ENCODE data around the gene APLP2.

APLP2 gene

DNA sequence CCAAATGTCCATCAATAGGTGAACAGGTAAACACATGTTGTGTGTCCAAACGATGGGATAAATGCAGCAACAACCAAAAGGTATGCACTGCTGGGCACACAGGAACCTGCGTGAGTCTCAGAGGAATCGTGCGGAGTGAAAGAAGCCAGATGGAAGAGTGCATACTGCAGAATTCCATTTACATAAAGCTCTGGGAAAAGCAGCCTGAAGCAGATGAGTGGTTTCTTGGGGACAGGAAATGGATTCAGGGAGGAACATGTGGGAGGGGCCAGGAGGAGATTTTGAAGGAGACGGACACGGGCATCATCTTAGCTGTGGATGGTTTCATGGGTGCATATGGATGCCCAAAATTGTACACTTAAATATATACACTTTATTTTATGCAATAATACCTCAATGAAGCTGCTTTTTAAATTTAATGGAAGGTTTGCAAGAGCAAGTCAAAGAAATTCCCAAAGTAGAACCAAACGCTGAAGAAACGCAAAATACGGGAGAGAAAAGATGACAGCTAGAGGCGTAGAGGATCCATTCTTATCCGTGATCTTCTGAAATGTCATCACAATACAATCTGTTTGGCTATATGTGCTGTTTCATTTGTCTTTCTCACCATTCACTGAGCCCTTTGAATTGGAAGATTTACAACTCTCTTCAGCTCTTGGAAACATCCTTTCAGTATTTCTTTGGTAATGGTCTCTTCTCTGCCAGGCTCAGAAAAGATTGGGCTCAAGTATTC is 114.3 kb downstream of the APLP2 start:
- TF ChIP-seq BACH2 (CRISPR knock-in tag; IDR thresholded peaks at IDR 0.05; ENCODE audit: borderline replicate concordance) (no peak), ZC3H10 (CRISPR knock-in tag; IDR thresholded peaks at IDR 0.05) (no peak), PPARA (CRISPR knock-in tag; IDR thresholded peaks at IDR 0.05; ENCODE audit: borderline replicate concordance) (no peak), GLIS3 (CRISPR knock-in tag; IDR thresholded peaks at IDR 0.05) (no peak), SNAI2 (CRISPR knock-in tag; IDR thresholded peaks at IDR 0.05) (no peak), CSDC2 (CRISPR knock-in tag; IDR thresholded peaks at IDR 0.05) (no peak), OSR1 (CRISPR knock-in tag; IDR thresholded peaks at IDR 0.05) (no peak), ISL1 (CRISPR knock-in tag; IDR thresholded peaks at IDR 0.05) (no peak), ARNTL (CRISPR knock-in tag; IDR thresholded peaks at IDR 0.05; ENCODE audit: borderline replicate concordance, low read depth) (no peak), TCF4 (CRISPR knock-in tag; IDR thresholded peaks at IDR 0.05; ENCODE audit: borderline replicate concordance) (no peak), ZNF70 (CRISPR knock-in tag; IDR thresholded peaks at IDR 0.05) (no peak), RARB (CRISPR knock-in tag; IDR thresholded peaks at IDR 0.05) (no peak), ZFP30 (CRISPR knock-in tag; IDR thresholded peaks at IDR 0.05) (no peak), ZNF565 (CRISPR knock-in tag; conservative IDR thresholded peaks at IDR 0.05; ENCODE audit: low read depth) (no peak), TOX (CRISPR knock-in tag; IDR thresholded peaks at IDR 0.05; ENCODE audit: borderline replicate concordance) (no peak)
- TF ChIP-seq, protein P1, sequence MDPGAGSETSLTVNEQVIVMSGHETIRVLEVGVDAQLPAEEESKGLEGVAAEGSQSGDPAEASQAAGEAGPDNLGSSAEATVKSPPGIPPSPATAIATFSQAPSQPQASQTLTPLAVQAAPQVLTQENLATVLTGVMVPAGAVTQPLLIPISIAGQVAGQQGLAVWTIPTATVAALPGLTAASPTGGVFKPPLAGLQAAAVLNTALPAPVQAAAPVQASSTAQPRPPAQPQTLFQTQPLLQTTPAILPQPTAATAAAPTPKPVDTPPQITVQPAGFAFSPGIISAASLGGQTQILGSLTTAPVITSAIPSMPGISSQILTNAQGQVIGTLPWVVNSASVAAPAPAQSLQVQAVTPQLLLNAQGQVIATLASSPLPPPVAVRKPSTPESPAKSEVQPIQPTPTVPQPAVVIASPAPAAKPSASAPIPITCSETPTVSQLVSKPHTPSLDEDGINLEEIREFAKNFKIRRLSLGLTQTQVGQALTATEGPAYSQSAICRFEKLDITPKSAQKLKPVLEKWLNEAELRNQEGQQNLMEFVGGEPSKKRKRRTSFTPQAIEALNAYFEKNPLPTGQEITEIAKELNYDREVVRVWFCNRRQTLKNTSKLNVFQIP (CRISPR knock-in tag; IDR thresholded peaks at IDR 0.05; ENCODE audit: borderline replicate concordance, low read depth): no peak
- TF ChIP-seq, protein P2, sequence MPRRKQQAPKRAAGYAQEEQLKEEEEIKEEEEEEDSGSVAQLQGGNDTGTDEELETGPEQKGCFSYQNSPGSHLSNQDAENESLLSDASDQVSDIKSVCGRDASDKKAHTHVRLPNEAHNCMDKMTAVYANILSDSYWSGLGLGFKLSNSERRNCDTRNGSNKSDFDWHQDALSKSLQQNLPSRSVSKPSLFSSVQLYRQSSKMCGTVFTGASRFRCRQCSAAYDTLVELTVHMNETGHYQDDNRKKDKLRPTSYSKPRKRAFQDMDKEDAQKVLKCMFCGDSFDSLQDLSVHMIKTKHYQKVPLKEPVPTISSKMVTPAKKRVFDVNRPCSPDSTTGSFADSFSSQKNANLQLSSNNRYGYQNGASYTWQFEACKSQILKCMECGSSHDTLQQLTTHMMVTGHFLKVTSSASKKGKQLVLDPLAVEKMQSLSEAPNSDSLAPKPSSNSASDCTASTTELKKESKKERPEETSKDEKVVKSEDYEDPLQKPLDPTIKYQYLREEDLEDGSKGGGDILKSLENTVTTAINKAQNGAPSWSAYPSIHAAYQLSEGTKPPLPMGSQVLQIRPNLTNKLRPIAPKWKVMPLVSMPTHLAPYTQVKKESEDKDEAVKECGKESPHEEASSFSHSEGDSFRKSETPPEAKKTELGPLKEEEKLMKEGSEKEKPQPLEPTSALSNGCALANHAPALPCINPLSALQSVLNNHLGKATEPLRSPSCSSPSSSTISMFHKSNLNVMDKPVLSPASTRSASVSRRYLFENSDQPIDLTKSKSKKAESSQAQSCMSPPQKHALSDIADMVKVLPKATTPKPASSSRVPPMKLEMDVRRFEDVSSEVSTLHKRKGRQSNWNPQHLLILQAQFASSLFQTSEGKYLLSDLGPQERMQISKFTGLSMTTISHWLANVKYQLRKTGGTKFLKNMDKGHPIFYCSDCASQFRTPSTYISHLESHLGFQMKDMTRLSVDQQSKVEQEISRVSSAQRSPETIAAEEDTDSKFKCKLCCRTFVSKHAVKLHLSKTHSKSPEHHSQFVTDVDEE (CRISPR knock-in tag; IDR thresholded peaks at IDR 0.05): no peak
- TF ChIP-seq, protein P3, sequence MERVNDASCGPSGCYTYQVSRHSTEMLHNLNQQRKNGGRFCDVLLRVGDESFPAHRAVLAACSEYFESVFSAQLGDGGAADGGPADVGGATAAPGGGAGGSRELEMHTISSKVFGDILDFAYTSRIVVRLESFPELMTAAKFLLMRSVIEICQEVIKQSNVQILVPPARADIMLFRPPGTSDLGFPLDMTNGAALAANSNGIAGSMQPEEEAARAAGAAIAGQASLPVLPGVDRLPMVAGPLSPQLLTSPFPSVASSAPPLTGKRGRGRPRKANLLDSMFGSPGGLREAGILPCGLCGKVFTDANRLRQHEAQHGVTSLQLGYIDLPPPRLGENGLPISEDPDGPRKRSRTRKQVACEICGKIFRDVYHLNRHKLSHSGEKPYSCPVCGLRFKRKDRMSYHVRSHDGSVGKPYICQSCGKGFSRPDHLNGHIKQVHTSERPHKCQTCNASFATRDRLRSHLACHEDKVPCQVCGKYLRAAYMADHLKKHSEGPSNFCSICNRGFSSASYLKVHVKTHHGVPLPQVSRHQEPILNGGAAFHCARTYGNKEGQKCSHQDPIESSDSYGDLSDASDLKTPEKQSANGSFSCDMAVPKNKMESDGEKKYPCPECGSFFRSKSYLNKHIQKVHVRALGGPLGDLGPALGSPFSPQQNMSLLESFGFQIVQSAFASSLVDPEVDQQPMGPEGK (CRISPR knock-in tag; IDR thresholded peaks at IDR 0.05; ENCODE audit: borderline replicate concordance): no peak
- ATAC-seq: no peak

DNA sequence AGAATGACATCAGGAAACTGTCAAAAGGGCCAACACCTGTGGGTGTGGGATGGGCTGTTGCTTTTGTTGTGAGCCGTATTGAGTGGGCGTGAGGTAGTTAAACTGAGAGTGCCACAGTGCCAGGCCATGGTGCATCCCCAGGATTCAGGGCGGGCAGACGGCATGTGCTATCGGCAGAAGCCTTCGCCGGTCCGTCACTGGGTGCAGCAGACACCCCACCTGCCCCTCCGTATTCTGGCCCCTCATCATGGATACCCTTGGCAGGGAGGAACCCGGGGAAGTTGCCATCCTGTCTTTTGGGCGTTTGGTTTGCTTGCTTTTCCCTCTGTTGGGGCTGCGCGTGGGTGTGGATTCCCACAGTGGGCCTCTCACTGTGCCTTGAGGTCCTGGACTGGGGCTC is 117.4 kb downstream of the APLP2 start:
- ATAC-seq: no peak
- TF ChIP-seq ZNF70 (CRISPR knock-in tag; IDR thresholded peaks at IDR 0.05) (no peak), OSR1 (CRISPR knock-in tag; IDR thresholded peaks at IDR 0.05) (no peak), ZNF565 (CRISPR knock-in tag; conservative IDR thresholded peaks at IDR 0.05; ENCODE audit: low read depth) (no peak), ARNTL (CRISPR knock-in tag; IDR thresholded peaks at IDR 0.05; ENCODE audit: borderline replicate concordance, low read depth) (no peak), ISL1 (CRISPR knock-in tag; IDR thresholded peaks at IDR 0.05) (no peak), BACH2 (CRISPR knock-in tag; IDR thresholded peaks at IDR 0.05; ENCODE audit: borderline replicate concordance) (no peak), TOX (CRISPR knock-in tag; IDR thresholded peaks at IDR 0.05; ENCODE audit: borderline replicate concordance) (no peak), GLIS3 (CRISPR knock-in tag; IDR thresholded peaks at IDR 0.05) (no peak), ESRRG (CRISPR knock-in tag; IDR thresholded peaks at IDR 0.05) (no peak), ZC3H10 (CRISPR knock-in tag; IDR thresholded peaks at IDR 0.05) (no peak), CSDC2 (CRISPR knock-in tag; IDR thresholded peaks at IDR 0.05) (no peak), PPARA (CRISPR knock-in tag; IDR thresholded peaks at IDR 0.05; ENCODE audit: borderline replicate concordance) (no peak), TCF4 (CRISPR knock-in tag; IDR thresholded peaks at IDR 0.05; ENCODE audit: borderline replicate concordance) (no peak)
- TF ChIP-seq, protein P4, sequence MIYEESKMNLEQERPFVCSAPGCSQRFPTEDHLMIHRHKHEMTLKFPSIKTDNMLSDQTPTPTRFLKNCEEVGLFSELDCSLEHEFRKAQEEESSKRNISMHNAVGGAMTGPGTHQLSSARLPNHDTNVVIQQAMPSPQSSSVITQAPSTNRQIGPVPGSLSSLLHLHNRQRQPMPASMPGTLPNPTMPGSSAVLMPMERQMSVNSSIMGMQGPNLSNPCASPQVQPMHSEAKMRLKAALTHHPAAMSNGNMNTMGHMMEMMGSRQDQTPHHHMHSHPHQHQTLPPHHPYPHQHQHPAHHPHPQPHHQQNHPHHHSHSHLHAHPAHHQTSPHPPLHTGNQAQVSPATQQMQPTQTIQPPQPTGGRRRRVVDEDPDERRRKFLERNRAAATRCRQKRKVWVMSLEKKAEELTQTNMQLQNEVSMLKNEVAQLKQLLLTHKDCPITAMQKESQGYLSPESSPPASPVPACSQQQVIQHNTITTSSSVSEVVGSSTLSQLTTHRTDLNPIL (CRISPR knock-in tag; IDR thresholded peaks at IDR 0.05; ENCODE audit: low read depth): no peak
- TF ChIP-seq, protein P3 (CRISPR knock-in tag; IDR thresholded peaks at IDR 0.05; ENCODE audit: borderline replicate concordance): no peak
- TF ChIP-seq, protein P1 (CRISPR knock-in tag; IDR thresholded peaks at IDR 0.05; ENCODE audit: borderline replicate concordance, low read depth): no peak
- TF ChIP-seq, protein P5, sequence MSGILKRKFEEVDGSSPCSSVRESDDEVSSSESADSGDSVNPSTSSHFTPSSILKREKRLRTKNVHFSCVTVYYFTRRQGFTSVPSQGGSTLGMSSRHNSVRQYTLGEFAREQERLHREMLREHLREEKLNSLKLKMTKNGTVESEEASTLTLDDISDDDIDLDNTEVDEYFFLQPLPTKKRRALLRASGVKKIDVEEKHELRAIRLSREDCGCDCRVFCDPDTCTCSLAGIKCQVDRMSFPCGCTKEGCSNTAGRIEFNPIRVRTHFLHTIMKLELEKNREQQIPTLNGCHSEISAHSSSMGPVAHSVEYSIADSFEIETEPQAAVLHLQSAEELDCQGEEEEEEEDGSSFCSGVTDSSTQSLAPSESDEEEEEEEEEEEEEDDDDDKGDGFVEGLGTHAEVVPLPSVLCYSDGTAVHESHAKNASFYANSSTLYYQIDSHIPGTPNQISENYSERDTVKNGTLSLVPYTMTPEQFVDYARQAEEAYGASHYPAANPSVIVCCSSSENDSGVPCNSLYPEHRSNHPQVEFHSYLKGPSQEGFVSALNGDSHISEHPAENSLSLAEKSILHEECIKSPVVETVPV (CRISPR knock-in tag; IDR thresholded peaks at IDR 0.05): no peak
- TF ChIP-seq, protein P2 (CRISPR knock-in tag; IDR thresholded peaks at IDR 0.05): no peak

Measured in SK-N-SH treated with all-trans-retinoic acid at 6 μM for 48 hours (cell line).